ENCODE results near the gene BCAS3. TPM values are rescaled to one million over a fixed set of nuclear protein-coding genes. Genes with fewer than 3 reads are reported as not detected.

BCAS3 gene
- total RNA-seq, 2 donors from 2014 or later: 28.0 to 37.7 TPM

DNA sequence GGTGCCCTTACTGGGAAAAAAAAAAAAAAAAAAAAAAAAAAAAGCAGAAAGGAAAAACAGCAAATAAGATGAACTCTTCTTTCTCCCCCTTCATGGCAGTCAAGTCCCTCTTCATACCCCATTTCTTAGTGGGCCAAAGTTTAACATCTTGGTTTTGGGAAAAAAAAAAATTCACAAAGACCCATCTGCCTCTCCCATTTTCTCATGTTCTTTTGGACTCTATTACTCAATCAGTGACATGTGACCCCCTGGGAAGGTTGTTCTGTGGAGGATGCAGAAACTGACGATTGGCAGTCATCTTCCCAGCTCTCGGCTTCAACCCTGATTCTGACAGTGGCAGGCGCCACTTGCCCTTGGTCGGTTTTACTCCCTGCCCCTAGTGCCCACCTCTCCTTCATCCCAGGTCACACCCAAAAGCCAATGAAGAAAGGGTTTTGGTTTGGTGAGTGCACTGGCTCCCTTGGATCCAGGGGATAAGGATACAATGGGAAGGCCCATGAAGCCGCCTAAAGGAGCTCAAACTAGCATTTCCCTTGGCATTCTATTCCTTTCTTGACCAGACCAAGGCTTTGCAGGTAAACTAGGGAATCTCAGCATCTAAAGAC, 661.3 kb downstream of the BCAS3 start:
- Histone ChIP-seq H3K4me3 (ENCODE audit: low read length) (no peak overlapping the region), H3K4me1 (ENCODE audit: control insufficient read depth, insufficient read depth, low read length) (peaks cover 3% of the 10 kb centered on the region), H3K27me3 (ENCODE audit: control insufficient read depth, insufficient read depth, low read length, poor library complexity, severe bottlenecking) (no peaks in the 10 kb centered on the region), H3K36me3 (ENCODE audit: control insufficient read depth, insufficient read depth, low read length) (no peaks in the 10 kb centered on the region), H3K9me3 (ENCODE audit: control insufficient read depth, low read length) (no peaks in the 10 kb centered on the region), H3K27ac (ENCODE audit: low read depth, low read length) (no peak overlapping the region), H3K9ac (ENCODE audit: extremely low read depth, low read length, poor library complexity, severe bottlenecking) (no peak overlapping the region)
- no peaks in the 10 kb centered on the region for H3K36me3 Mint-ChIP-seq (ENCODE audit: low read depth)
- peaks cover 17% of the 10 kb centered on the region for H3K4me1 Mint-ChIP-seq
- TF ChIP-seq, protein P1, sequence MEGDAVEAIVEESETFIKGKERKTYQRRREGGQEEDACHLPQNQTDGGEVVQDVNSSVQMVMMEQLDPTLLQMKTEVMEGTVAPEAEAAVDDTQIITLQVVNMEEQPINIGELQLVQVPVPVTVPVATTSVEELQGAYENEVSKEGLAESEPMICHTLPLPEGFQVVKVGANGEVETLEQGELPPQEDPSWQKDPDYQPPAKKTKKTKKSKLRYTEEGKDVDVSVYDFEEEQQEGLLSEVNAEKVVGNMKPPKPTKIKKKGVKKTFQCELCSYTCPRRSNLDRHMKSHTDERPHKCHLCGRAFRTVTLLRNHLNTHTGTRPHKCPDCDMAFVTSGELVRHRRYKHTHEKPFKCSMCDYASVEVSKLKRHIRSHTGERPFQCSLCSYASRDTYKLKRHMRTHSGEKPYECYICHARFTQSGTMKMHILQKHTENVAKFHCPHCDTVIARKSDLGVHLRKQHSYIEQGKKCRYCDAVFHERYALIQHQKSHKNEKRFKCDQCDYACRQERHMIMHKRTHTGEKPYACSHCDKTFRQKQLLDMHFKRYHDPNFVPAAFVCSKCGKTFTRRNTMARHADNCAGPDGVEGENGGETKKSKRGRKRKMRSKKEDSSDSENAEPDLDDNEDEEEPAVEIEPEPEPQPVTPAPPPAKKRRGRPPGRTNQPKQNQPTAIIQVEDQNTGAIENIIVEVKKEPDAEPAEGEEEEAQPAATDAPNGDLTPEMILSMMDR (conservative IDR thresholded peaks at IDR 0.05): no peak
- no peak overlapping the region for H3K4me3 Mint-ChIP-seq
- DNase-seq: no peak
- H3K9me3 Mint-ChIP-seq: no peaks in the 10 kb centered on the region
- H3K27me3 Mint-ChIP-seq (ENCODE audit: insufficient read depth): peaks cover 39% of the 10 kb centered on the region
- 83 to 92% methylated on average over 2 to 5 of the region's 5 CpGs for WGBS, 2 experiments (ENCODE audit: insufficient coverage in 1 of 2, insufficient read length in 1 of 2)
- no peak overlapping the region for H3K27ac Mint-ChIP-seq

DNA sequence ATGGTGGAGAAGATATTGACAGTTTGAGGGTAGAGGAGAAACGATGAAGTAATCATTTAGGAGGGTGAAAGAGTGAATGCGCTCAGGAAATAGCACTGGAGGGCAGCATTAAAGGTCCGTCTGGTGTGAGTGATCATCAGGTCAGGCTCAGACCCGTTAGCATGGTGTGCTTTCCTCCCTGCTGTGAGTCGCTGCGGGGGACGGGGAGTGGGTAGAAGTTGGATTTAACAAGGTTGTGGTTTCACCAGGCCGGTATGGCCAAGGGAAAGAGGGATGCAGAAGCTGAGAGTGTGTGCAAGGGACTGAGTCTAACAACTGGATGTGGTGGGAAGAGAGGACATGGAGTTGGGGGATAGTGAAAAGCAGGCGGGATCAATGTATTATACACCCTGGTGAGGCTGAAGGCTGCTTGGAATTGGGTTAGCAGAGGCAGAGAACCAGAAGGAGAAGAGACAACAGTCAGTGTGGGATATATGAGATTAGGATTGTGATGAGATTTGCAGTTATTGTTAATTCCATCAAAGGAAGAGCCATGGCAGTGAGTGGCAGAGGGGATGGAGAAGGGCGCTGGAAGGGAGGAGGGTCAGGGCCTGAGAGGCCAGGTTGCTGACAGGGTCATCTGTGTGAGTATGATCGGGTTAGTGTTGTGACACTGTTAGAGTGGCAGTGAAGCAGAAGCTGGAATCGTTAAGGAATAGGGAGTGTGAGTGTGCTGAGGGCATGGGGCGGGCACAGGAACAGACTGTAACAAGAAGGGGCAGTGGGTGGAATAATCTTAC, 663.0 kb downstream of the BCAS3 start:
- Mint-ChIP-seq H3K4me3 (no peak overlapping the region), H3K27ac (no peak overlapping the region), H3K27me3 (ENCODE audit: insufficient read depth) (peaks cover 29% of the 10 kb centered on the region), H3K9me3 (no peaks in the 10 kb centered on the region), H3K36me3 (ENCODE audit: low read depth) (no peaks in the 10 kb centered on the region), H3K4me1 (peaks cover 17% of the 10 kb centered on the region)
- DNase-seq: peak; percentile 54
- 81 to 85% methylated on average over 9 to 13 of the region's 13 CpGs for WGBS, 2 experiments (ENCODE audit: insufficient coverage in 1 of 2, insufficient read length in 1 of 2)
- peaks cover 3% of the 10 kb centered on the region for H3K4me1 ChIP-seq (ENCODE audit: control insufficient read depth, insufficient read depth, low read length)
- H3K4me3 ChIP-seq (ENCODE audit: low read length): no peak overlapping the region
- no peak overlapping the region for H3K9ac ChIP-seq (ENCODE audit: extremely low read depth, low read length, poor library complexity, severe bottlenecking)
- H3K27ac ChIP-seq (ENCODE audit: low read depth, low read length): no peak overlapping the region
- H3K36me3 ChIP-seq (ENCODE audit: control insufficient read depth, insufficient read depth, low read length): no peaks in the 10 kb centered on the region
- H3K9me3 ChIP-seq (ENCODE audit: control insufficient read depth, low read length): no peaks in the 10 kb centered on the region
- TF ChIP-seq, protein P1 (conservative IDR thresholded peaks at IDR 0.05): no peak
- no peaks in the 10 kb centered on the region for H3K27me3 ChIP-seq (ENCODE audit: control insufficient read depth, insufficient read depth, low read length, poor library complexity, severe bottlenecking)

DNA sequence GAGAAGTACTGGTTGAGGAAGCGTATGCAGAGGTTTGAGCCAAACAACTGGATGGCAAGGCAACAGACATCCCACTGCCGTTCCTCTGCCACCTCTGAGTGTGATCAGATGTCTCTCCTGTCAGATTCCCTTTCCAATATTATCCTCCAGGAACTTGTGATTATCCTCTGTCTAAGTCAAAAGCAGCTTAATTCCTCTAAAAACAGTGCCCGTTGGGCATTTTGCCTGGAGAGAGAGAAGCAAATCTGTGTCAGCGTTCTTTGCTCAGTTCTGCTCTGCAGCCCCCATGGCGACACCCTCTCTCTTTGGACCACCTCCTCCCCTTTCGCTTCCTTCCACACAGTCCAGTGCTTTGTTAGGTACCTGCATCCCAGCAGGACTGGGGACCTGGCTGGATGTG, 665.9 kb downstream of the BCAS3 start:
- H3K4me3 Mint-ChIP-seq: no peak overlapping the region
- Histone ChIP-seq H3K27me3 (ENCODE audit: control insufficient read depth, insufficient read depth, low read length, poor library complexity, severe bottlenecking) (no peaks in the 10 kb centered on the region), H3K4me1 (ENCODE audit: control insufficient read depth, insufficient read depth, low read length) (no peaks in the 10 kb centered on the region), H3K27ac (ENCODE audit: low read depth, low read length) (no peak overlapping the region), H3K36me3 (ENCODE audit: control insufficient read depth, insufficient read depth, low read length) (no peaks in the 10 kb centered on the region), H3K9ac (ENCODE audit: extremely low read depth, low read length, poor library complexity, severe bottlenecking) (no peak overlapping the region), H3K4me3 (ENCODE audit: low read length) (no peak overlapping the region), H3K9me3 (ENCODE audit: control insufficient read depth, low read length) (no peaks in the 10 kb centered on the region)
- DNase-seq: no peak
- H3K27me3 Mint-ChIP-seq (ENCODE audit: insufficient read depth): peaks cover 23% of the 10 kb centered on the region
- H3K27ac Mint-ChIP-seq: no peak overlapping the region
- H3K9me3 Mint-ChIP-seq: no peaks in the 10 kb centered on the region
- no peaks in the 10 kb centered on the region for H3K36me3 Mint-ChIP-seq (ENCODE audit: low read depth)
- WGBS, 2 experiments (ENCODE audit: insufficient coverage in 1 of 2, insufficient read length in 1 of 2): 75 to 88% methylated on average over 2 to 5 of the region's 6 CpGs
- TF ChIP-seq, protein P1 (conservative IDR thresholded peaks at IDR 0.05): no peak
- no peaks in the 10 kb centered on the region for H3K4me1 Mint-ChIP-seq
